Activated naive CD4-positive, alpha-beta T cell treated with Interleukin-2 at 50 U/mL for 16 hours (primary cell): ENCODE measurements around the gene GALNS.
"Not testable (repeated sequence)": the region's sequence is repeated elsewhere in the genome, so short reads cannot be mapped to it uniquely, and the experiment has no call there.

Experiments used
- DNase-seq: peaks from one replicate; pipeline ENCODE4 v3.0.0-alpha.2; 2020

Gene GALNS

DNA sequence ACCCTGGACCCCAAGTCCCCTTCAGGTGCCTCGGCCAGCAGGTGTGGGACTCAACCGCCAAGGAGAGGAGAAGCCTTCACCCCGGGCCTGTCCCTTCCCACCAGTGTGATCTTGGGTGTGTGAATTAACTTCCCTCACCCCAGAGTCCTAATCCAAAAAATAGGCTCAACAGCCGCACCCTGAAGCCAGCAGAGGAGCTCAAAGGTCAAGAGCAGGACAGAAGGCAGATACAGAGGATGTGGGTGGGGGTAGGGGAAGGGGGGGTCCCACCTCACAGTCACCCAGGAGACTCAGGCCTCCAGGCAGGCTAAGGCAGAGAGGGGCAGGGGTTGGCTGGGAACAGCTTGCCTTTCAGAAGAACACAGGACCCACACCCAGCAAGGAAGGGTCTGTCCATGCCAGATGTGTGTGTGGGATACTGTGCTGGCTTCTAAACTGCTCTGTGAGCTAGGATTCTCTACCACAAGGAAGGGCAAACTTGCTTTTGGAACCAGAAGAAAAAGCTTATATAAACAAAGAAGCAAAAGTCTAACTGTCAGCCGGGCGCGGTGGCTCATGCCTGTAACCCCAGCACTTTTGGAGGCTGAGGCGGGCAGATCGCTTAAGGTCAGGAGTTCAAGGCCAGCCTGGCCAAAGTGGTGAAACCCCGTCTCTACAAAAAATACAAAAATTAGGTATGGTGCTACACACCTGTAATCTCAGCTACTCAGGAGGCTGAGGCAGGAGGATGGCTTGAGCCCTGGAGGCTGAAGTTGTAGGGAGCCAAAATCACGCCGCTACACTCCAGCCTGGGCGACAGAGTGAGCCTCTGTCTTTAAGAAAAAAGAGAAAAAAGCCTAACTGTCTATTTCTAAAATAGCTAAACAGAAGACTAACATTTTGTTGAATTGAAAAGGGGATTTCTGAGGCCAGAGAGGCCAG lies 76.3 kb downstream of the GALNS start:
- DNase-seq, result no peak

- DNase-seq, result no peak
Observed at GRCh38 chr16:88779406-88780141, 77.2 kb downstream of the GALNS start.

DNA sequence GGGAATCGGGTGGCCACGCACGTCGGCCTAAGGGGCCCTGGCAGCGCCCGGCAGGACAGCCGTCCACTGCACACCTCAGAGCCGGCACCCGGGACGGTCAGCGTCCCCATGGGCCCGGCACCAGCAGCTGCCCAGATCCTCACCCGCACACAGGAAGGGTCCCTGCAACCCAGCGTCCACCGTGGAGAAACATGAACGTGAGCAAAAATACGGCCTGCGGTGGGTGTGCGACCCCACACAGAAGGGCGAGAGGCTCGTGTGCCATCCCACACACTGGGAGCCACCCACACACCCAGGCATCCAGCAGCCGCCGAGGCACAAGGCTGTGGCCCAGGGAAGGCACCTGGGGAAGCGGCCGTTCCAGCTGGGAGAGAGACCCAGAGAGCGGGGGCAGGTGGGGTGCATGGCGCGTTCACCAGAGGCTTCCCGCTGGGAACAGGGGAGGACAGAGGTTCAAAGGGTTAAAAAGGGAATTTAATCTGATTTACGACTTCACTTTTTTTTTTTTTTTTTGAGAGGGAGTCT lies 78.1 kb downstream of the GALNS start:
- DNase-seq, result no peak

- DNase-seq, result no peak
Observed at GRCh38 chr16:88778271-88778525, 78.5 kb downstream of the GALNS start.

GRCh38 chr16:88777471-88778270 lies 79.1 kb downstream of the GALNS start:
- DNase-seq, result no peak

DNA sequence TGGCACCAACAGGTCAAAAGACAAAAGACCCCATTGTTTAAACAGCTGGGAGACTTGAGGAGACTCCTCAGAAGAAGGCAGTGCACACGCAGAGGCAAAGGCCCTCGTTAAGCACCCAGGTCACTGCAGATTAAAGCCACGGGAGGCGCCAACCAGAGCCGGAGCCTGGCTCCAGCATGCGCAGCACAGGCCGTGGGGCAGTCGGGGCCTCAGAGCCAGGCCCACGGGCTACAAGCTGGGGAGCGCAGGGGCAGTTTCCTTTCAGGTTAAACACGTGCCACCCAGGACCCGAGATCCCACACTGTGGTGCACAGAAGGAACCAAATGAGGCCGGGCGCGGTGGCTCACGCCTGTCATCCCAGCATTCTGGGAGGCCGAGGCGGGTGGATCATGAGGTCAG lies 80.9 kb downstream of the GALNS start:
- no peak for DNase-seq

GRCh38 chr16:88774544-88775393 lies 82.0 kb downstream of the GALNS start:
- DNase-seq, result no peak

DNA sequence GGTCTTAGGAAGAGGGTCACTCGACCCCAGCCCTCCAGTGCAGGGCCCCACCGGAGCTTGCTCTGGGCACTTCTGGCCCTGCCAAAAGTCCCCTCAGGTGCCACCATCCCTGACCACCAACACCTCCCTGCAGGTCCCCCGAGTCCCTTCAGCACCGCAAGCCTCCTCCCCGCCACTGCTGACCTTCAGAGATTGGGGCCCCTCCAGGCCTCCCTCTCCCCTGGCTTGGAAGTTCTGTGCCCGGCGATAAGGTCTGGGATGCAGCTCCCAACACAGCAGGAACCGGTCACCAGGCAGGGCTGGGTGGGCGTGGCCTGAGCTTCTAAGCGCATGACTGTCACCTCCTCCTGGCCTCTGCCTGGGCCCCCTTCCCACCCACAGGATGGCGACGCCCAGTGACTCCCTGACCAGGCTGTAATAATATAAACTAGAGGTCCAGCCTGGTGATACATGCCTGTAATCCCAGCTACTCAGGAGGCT lies 82.9 kb downstream of the GALNS start:
- no peak for DNase-seq

DNA sequence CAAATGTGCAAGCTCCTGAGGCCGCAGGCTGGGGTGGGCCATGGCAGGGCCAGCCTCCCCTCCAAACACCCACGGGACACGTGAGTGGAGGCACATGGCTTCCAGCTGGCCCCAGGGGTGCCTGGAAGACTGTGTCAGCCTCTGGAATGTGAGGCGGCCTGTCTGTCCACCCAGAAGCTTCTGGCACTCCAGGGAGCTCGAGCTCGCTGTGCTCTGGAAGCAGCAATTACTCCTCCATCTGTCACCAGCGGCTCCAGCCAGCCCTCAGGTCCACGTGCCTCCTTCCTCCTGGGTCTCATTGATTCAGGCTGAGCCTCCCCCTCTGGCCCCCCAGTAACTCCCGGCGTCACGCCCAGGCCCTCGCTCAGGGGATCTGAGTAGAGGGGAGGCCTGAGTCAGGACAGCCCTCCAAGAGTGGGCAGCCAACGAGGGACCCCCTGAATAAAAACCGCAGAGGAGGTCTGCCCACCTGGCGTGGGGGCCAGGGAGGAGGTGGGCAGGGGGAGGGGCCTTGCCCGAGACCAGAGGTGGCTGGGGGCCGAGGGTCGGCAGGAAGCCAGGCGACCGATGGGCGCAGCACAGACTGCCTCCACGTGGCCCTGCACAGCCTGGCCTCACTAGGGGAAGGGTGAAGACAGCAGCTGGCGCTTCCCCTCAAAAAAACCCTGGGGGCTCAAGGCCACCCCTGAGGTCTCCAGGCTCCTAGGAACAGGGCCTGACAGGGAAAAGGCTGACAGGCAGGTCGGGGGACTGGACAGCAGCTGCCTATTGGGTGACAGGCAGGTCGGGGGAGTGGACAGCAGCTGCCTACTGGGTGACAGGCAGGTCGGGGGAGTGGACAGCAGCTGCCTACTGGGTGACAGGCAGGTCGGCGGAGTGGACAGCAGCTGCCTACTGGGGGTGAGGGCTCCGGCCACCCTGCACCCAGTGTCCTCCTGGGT lies 83.6 kb downstream of the GALNS start:
- DNase-seq, result no peak

DNA sequence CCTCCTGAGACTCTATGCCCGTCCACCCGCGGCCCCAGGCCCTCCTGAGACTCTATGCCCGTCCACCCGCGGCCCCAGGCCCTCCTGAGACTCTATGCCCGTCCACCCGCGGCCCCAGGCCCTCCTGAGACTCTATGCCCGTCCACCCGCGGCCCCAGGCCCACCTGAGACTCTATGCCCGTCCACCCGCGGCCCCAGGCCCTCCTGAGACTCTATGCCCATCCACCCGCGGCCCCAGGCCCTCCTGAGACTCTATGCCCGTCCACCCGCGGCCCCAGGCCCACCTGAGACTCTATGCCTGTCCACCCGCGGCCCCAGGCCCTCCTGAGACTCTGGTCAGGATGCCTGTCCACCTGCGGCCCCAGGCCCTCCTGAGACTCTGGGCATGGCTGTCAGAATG lies 85.0 kb downstream of the GALNS start:
- not testable (repeated sequence) for DNase-seq

DNA sequence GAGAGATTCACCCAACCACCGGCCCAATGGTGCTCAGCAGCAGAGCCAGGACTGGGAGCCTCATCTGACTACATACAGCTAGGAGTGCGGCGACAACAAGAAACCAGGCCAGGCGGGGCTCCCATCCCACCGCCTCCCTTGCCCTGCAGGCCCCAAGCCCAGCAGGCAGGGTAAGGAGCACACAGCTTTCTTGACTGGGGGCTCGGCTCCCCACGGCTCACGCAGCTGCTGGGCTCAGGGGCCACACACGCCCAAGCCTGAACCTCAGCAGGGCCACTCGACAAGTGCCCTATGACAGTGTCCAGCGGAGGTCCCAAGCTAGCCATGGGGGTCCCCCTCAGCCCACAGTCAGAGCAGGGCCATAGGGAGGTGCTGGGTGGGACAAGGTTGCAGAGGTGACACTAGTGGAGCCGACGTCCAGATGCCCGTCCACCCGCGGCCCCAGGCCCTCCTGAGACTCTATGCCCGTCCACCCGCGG lies 85.4 kb downstream of the GALNS start:
- DNase-seq, result no peak

- DNase-seq, result no peak
Observed at GRCh38 chr16:88770461-88771293, 86.1 kb downstream of the GALNS start.

- no peak for DNase-seq
Observed at GRCh38 chr16:88769617-88770460, 86.9 kb downstream of the GALNS start.

DNA sequence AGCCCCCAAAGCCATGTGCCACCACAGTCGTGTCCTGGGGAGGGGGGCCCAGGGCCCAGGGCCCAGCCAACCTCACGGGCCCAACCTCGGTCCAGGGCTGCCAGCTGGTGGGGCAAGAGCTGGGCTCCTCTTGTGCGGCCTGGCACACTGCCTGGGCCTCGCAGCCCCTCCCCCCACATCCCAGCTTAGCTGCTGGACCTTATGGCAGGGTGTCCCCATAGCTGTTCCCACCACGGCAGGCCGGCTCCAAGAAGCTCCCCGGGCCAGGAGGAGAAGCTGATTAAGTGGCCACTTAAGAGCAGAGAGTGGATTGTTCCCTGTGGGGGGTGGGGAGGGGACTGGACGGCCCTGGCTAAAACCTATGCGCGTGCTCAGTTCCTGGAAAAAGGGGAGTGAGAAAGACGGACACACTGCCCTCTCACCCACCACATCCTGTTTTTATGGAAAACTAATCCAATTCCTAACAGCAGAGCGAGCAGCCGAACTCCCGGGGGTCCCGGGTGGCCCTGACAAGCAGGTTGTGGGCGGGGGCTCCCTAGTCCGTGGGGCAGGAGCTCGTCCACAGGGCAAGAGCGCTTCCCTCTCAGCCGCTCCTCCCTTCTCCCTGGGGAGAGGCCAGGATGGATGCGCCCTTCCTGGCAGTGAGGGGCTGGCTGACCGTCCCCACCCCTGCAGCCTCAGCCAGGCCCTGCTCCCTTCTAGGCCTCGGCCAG lies 88.5 kb downstream of the GALNS start:
- no peak for DNase-seq

DNA sequence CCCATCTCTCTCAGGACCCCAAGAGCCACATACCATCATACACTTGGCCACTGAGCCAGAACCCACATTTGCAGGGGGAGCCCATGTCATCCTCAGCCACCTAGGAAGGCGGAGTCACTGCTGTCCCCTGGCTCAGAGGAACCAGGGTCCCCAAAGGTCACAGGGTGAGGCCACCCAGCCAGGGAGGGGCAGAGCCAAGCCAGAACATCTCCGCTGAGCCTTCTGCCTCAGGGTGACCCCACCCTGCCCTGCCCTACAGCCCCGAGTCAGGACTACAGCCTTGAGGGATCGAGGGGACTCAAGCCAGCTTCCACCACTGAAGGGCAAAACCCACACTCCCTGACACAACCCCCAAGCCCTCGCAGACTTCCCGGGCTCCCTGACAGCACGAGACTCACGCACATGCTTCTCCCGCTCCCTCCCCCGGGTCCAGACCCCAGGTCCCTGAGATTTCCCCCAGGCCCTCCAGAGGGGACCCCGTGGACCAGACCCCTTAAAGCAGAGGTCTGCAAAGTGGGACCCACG lies 89.1 kb downstream of the GALNS start:
- DNase-seq, result no peak

DNA sequence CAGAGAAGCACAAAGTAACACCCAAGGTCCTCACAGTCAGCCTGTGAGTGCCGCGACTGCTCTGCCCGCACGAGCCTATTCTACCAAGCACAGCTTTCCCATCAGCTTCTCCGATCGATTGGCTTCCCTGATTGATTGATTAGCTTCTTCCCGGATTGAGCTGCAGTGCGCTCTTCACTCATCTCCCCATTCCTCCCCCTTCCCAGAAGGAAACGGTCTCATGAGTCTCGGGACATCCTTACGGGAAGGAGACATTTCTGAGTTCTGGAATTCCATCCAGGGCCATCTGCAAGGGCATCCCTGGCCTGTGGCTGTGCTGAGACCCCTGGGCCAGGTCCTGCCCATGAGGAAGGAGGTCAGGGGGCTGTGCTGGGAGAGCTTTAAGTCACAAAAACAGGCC lies 89.8 kb downstream of the GALNS start:
- DNase-seq, result no peak

- no peak for DNase-seq
Observed at GRCh38 chr16:88764913-88765349, 91.8 kb downstream of the GALNS start.

GRCh38 chr16:88764080-88764479 lies 92.7 kb downstream of the GALNS start:
- no peak for DNase-seq
